Naive B cell (primary cell): ENCODE measurements around the gene SPSB3. TPM values are rescaled to one million over a fixed set of nuclear protein-coding genes. Genes with fewer than 3 reads are reported as not detected.

Experiments
- ATAC-seq, 2 donors: fragments of 150-1000 bp; cut with Tn5 transposase; 2 replicates each; pipeline ENCODE4 v1.10.0; 2021; ENCODE audit warnings: low read depth in 2 of 2, mild to moderate bottlenecking in 2 of 2, moderate library complexity in 2 of 2
- DNase-seq: peaks from one replicate; pipeline ENCODE4 v3.0.0; 2022
- H3K27ac Mint-ChIP-seq, 6 donors: one replicate each; pipeline ENCODE4 v1.8.0; 2020 to 2022; ENCODE audit warnings: mild to moderate bottlenecking in 6 of 6, mixed read lengths in 6 of 6, moderate library complexity in 5 of 6, inconsistent platforms in 2 of 6
- H3K27me3 Mint-ChIP-seq, 3 donors: one replicate each; pipeline ENCODE4 v1.8.0; 2021 to 2022; ENCODE audit warnings: mixed read lengths in 3 of 3, mild to moderate bottlenecking in 1 of 3
- H3K36me3 Mint-ChIP-seq, 2 donors: one replicate each; pipeline ENCODE4 v1.8.0; 2020 to 2022; ENCODE audit warnings: mixed read lengths in 2 of 2, inconsistent platforms in 1 of 2, mild to moderate bottlenecking in 1 of 2
- H3K4me1 Mint-ChIP-seq, 3 donors: one replicate each; pipeline ENCODE4 v1.8.0; 2020 to 2022; ENCODE audit warnings: mixed read lengths in 3 of 3, inconsistent platforms in 1 of 3, mild to moderate bottlenecking in 1 of 3, moderate library complexity in 1 of 3
- H3K4me3 Mint-ChIP-seq, 8 donors: one replicate each; pipeline ENCODE4 v1.8.0; 2020 to 2022; ENCODE audit warnings: mild to moderate bottlenecking in 8 of 8, mixed read lengths in 8 of 8, moderate library complexity in 8 of 8, inconsistent platforms in 2 of 8
- H3K9me3 Mint-ChIP-seq, 7 donors: one replicate each; pipeline ENCODE4 v1.8.0; 2020 to 2022; ENCODE audit warnings: mixed read lengths in 7 of 7, mild to moderate bottlenecking in 5 of 7, inconsistent platforms in 2 of 7, moderate library complexity in 1 of 7
- polyA plus RNA-seq, 6 donors: library from polyadenylated mRNA; unstranded; fragments of 300-500 nt; fragmentation: Illumina TruSeq; gene quantifications; one replicate each; pipeline ENCODE4 v1.2.3, GENCODE V29; 2021; ENCODE audit warnings: low read depth in 6 of 6

SPSB3 gene
- polyA plus RNA-seq, 6 donors from 2014 or later: 30.2 to 54.1 (median 36.2) TPM

DNA sequence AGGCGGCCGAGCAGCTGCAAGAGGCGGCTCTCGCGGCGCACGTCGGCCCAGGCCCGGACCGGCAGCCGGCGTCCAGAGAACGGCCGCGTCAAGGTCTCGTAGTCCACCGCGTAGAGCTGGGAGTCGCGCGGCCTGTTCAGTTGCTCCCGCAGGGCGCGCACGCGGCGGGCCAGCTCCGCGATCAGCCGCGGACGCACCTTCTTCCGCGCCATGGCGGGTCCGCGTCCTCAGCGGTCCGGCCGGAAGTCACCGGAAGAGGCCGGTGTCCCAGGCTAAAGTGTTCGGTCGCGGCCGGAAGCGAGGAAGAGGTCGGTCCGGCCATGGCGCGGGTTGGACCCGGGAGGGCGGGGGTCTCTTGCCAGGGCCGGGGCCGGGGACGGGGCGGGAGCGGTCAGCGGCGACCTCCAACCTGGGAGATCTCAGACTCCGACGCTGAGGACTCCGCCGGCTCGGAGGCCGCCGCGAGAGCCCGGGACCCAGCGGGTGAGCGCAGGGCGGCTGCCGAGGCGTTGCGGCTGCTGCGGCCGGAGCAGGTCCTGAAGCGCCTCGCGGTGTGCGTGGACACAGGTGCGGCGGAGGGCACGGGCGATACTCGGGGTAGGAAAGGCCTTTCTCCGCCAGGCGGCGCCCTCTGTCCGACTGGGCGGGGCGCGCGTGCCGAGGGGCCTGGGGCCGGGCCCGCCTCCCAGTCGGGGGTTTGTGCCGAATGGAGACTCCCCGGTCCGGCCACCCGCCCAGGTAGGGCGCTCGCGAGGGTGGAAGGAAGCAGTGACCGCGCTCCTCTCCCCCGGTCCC lies 9.3 kb downstream of the SPSB3 start, which contains the start of gene MRPS34:
MRPS34 (minus strand) TSS at position 227 of the 795 bp plus-strand sequence; CDS start at position 212, 15 bp downstream.
- Mint-ChIP-seq H3K27ac (peak within 1 kb of the TSS; percentile 80 to 98 (median 92)), H3K9me3 (no peaks in the 10 kb centered on the region), H3K27me3 (no peaks in the 10 kb centered on the region), H3K4me3 (peak within 1 kb of the TSS; percentile 92 to 97 (median 94)), H3K36me3 (no peaks in the 10 kb centered on the region), H3K4me1 (peaks cover 21 to 22% (median 21%) of the 10 kb centered on the region in 3 donors)
- DNase-seq (peak; percentile 74), ATAC-seq (peak; percentile 62 to 66)

DNA sequence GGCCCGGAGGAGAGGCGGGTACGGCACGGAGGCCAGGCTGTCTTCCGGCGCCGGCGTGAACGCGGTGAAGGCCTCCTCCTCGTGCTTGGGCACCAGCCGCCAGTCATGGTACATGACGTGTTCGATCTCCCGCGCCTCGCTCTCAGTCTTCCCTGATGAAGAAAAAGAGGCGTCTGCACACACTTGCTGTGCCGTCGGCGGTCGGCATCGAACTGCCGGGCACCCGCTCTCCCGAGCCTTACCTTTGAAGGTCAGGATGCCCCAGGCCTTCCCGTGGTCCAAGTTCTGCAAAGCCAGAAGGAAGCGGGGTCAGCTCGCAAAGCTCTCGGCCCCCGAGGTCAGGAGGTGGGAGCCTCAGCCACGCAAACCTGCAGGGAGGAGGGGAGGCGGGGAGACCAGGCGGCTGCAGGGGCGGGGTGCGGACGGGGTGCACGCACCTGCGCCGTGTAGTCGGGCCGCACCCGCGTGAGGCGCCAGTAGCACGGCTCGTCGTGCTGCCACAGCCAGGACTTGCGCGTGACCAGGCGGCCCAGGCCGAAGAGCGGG lies 9.9 kb downstream of the SPSB3 start, which contains the start of gene EME2:
EME2 (plus strand) TSS at position 449 of the 546 bp plus-strand sequence. CDS start 418 bp downstream, outside the sequence.
- Mint-ChIP-seq H3K27me3 (no peaks in the 10 kb centered on the region), H3K9me3 (no peaks in the 10 kb centered on the region), H3K4me1 (peaks cover 21 to 22% (median 21%) of the 10 kb centered on the region in 3 donors), H3K27ac (peak within 1 kb of the TSS; percentile 80 to 98 (median 92)), H3K4me3 (peak within 1 kb of the TSS; percentile 92 to 97 (median 94)), H3K36me3 (no peaks in the 10 kb centered on the region)
- DNase-seq (peak; percentile 10), ATAC-seq (peak; percentile 6 to 21)

DNA sequence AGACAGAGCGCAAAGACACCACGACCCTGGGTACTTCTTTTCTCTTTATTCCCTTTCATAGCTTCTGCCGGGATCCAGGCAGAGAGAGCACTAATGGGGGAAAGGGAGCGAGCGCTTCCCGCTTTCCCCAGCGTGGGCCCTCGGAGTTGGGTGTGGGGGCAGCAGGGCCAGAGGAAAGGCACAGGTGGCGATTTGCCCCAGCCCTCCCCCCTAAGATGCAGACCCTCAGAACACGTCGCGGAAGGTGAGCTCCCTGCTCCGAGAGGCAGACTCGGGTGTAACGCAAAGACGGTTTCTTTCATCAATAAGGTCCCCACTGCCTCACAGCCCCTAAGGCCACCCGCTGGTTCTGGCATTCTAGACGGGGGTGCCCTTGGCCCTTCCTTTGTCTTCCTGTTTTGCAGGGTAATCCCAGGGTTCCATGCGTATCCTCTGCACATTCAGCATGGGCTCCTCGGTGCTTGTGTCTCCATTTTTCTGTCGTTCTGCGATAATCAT lies 10.5 kb downstream of the SPSB3 start:
- H3K9me3 Mint-ChIP-seq: no peaks in the 10 kb centered on the region
- peak overlapping the region; percentile 60 to 98 (median 92) for H3K27ac Mint-ChIP-seq
- no peaks in the 10 kb centered on the region for H3K36me3 Mint-ChIP-seq
- H3K4me1 Mint-ChIP-seq: peaks cover 21 to 22% (median 21%) of the 10 kb centered on the region in 3 donors
- no peak for DNase-seq
- peak overlapping the region; percentile 92 to 97 (median 94) for H3K4me3 Mint-ChIP-seq
- ATAC-seq: no peak
- no peaks in the 10 kb centered on the region for H3K27me3 Mint-ChIP-seq

DNA sequence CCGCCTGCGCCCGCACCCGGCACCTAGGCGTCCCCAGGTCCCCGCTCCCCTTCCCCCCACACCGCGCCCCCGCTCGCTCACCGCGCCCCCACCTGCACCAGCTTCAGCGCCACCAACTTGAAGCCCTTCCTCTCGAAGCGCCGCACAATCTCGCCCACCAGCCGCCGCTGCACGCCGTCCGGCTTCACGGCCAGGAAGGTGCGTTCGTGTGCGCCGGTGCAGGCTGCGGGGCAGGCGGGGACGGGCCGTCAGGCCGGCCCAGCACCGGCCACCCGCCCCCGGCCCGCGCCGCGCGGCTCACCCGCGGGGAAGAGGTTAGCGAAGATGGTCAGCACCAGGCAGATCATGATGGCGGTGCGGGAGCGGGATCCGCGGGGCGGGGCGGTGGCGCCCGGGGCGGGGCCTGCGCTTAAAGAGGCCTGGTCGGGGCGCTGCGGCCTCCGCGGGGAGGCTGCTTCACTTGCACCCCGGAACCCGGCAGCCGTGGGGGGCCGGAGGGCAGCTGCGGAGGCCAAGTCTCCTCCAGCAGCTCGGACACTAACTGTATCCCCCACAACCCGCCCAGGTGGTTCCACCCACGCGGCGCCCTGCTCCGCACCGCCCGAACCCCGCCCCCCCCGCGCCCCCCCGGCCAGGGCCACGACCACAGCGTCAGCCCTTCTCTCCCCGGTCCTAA lies 11.0 kb downstream of the SPSB3 start, which contains the start of gene NME3:
NME3 (minus strand) TSS at position 356 of the 676 bp plus-strand sequence; CDS start at position 347, 9 bp downstream.
- ATAC-seq (peak; percentile 45), DNase-seq (peak; percentile 65)
- no peaks in the 10 kb centered on the region for H3K27me3 Mint-ChIP-seq
- peak within 1 kb of the TSS; percentile 60 to 98 (median 92) for H3K27ac Mint-ChIP-seq
- no peaks in the 10 kb centered on the region for H3K36me3 Mint-ChIP-seq
- no peaks in the 10 kb centered on the region for H3K9me3 Mint-ChIP-seq
- H3K4me3 Mint-ChIP-seq: peak within 1 kb of the TSS; percentile 92 to 97 (median 94)
- peaks cover 21 to 22% (median 21%) of the 10 kb centered on the region in 3 donors for H3K4me1 Mint-ChIP-seq

DNA sequence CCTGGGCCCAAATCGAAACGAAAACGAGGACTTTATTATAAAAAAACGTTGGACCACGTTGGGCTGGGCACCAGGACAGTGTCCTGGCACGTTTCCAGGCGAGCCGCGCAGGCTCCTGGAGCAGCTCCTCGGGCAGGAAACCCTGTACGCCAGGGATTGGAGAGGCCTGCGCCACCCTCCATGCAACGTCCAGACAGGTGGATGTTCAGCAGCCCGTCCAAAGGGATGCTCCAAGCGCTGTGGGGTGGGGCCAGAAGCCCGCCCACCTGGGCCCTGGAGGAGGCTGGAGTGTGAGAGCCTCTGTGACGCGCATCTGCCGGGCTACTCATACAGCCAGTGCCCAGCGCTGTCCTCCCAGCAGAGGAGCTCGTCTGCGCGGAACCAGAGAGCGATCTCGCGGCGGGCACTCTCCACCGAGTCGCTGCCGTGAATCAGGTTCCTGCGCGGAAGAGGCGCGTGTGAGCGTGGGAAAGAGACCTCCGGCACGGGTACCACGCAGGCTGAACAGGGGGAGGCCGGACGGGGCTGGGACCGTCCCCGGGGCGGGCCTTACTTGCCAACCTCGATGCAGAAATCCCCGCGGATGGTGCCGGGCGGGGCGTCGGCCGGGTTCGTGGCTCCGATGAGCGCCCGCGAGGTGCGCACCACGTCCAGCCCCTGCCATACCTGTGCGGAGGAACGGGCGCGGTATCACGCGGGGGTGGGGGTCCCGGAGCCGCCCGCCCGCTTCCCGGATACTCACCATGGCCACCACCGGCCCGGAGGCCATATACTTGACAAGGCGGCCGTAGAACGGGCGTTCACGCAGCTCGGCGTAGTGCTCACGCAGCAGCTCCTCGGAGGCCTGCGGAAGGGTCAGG lies 11.8 kb downstream of the SPSB3 start:
- H3K27me3 Mint-ChIP-seq: no peaks in the 10 kb centered on the region
- H3K4me3 Mint-ChIP-seq: peak overlapping the region; percentile 57 to 97 (median 83)
- ATAC-seq (peak; percentile 43 to 54), DNase-seq (peak; percentile 47)
- H3K4me1 Mint-ChIP-seq: peaks cover 21 to 22% (median 21%) of the 10 kb centered on the region in 3 donors
- H3K27ac Mint-ChIP-seq: peak overlapping the region in 5 of 6 donors; percentile 19 to 91 (median 66)
- H3K9me3 Mint-ChIP-seq: no peaks in the 10 kb centered on the region
- H3K36me3 Mint-ChIP-seq: no peaks in the 10 kb centered on the region

DNA sequence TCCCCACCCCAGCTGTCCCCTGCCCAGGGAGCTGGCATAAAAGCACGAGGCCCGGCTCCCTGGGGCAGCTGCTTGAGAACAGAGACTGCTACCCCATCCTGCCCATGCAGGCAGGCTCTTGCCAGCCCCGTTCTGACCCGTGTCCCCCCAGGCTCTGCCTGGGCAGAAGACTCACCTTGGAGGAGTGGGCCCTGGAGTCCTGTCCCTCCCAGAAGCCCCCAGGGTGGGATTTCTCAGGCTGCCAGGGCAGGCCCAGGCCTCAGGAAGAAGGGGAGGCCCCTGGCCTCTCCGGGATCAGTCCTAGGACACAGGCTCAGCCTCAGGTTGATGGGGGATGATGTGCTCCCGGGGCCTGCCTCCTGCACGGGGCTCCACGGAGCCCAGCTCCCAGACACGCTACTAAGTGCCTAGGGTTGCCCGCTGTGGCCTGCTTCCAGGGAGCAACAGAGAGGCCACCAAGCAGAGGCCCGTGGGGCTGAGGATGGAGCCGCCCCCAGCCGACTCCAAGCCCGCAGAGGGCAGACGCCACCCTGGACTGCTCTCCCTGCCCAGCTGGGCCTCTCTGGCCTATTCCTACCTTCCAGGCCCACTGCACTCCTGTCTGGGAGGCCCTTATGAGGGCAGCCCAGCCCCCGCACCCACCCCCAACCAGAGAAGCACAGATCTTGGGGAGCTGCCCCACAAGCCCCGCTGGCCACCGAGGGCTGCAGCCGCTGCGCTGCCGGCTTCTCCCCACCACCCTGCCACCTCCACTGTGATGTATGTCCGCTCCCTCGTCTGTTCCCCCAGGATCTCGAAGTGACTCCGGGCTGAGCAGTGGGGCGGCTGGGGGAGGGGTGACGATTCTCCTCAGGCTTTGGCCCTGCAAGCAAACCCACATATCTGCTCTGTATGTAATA lies 12.7 kb downstream of the SPSB3 start:
- DNase-seq: no peak
- H3K9me3 Mint-ChIP-seq: no peaks in the 10 kb centered on the region
- H3K4me3 Mint-ChIP-seq: peak overlapping the region; percentile 12 to 97 (median 83)
- H3K27ac Mint-ChIP-seq: peak overlapping the region in 3 of 6 donors; percentile 66 to 91 (median 80)
- H3K4me1 Mint-ChIP-seq: peaks cover 17 to 22% (median 21%) of the 10 kb centered on the region in 3 donors
- no peaks in the 10 kb centered on the region for H3K36me3 Mint-ChIP-seq
- H3K27me3 Mint-ChIP-seq: no peaks in the 10 kb centered on the region
- no peak for ATAC-seq

DNA sequence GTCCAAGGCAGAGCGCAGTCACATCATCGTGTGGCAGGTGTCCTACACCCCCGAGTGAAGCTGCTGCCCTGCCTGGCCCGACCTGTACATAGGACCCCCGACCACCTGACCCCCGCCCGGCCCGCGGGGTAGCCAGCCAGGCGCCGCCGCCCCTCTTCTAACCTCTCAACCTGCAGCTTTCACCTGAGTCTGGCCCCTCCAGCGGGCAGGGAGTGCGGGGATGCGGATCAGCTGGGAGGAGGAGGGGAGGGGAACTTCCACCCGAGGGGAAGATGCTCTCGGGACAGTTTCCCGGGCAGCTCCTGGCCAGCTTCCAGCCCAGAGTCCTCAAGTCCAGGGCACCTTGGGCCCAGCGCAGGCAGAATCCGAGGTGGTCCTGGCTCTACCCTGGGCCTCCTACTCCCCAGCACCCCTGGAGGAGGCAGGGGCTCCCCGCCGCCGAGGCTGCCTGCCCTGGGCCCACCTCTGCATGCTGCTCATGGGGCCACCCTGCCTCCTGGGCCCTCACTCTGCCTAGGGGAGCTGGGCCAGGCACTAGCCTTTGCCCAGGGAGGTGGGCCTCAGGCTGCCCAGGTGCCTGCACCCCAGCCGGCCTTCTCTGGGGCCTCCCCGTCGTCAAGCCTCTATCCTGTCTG lies 13.5 kb downstream of the SPSB3 start:
- Mint-ChIP-seq H3K4me3 (peak overlapping the region in 4 of 8 donors; percentile 12 to 92 (median 45)), H3K27ac (peak overlapping the region in 1 of 6 donors; percentile 91), H3K9me3 (no peaks in the 10 kb centered on the region), H3K27me3 (no peaks in the 10 kb centered on the region), H3K36me3 (no peaks in the 10 kb centered on the region), H3K4me1 (peaks cover 16 to 20% (median 18%) of the 10 kb centered on the region in 3 donors)
- DNase-seq: no peak
- ATAC-seq: no peak

DNA sequence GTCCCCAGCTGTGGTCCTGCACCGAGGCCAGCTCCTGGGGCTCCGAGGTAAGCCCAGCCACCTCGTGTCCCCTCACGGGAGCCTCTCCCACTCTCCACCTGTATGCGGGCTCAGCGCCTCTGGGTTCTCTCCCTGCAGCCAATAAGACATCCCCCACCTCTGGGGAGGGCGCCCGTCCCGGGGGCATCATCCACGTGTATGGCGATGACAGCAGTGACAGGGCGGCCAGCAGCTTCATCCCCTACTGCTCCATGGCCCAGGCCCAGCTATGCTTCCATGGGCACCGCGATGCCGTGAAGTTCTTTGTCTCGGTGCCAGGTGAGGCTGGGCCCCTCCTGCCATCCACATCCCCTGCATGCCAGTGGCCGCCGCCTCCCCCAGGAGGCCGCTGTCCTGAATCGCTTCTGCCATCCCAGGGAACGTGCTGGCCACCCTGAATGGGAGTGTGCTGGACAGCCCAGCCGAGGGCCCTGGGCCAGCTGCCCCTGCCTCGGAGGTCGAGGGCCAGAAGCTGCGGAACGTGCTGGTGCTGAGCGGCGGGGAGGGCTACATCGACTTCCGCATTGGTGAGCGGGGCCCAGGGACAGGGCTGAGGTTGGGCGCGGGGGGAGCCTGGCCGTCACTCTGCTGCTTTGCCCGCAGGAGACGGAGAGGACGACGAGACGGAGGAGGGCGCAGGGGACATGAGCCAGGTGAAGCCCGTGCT lies 14.2 kb downstream of the SPSB3 start:
- no peak overlapping the region for H3K4me3 Mint-ChIP-seq
- ATAC-seq (no peak), DNase-seq (no peak)
- H3K36me3 Mint-ChIP-seq: no peaks in the 10 kb centered on the region
- peaks cover 14 to 18% (median 16%) of the 10 kb centered on the region in 3 donors for H3K4me1 Mint-ChIP-seq
- peak overlapping the region in 2 of 6 donors; percentile 87 to 91 for H3K27ac Mint-ChIP-seq
- H3K9me3 Mint-ChIP-seq: no peaks in the 10 kb centered on the region
- no peaks in the 10 kb centered on the region for H3K27me3 Mint-ChIP-seq

DNA sequence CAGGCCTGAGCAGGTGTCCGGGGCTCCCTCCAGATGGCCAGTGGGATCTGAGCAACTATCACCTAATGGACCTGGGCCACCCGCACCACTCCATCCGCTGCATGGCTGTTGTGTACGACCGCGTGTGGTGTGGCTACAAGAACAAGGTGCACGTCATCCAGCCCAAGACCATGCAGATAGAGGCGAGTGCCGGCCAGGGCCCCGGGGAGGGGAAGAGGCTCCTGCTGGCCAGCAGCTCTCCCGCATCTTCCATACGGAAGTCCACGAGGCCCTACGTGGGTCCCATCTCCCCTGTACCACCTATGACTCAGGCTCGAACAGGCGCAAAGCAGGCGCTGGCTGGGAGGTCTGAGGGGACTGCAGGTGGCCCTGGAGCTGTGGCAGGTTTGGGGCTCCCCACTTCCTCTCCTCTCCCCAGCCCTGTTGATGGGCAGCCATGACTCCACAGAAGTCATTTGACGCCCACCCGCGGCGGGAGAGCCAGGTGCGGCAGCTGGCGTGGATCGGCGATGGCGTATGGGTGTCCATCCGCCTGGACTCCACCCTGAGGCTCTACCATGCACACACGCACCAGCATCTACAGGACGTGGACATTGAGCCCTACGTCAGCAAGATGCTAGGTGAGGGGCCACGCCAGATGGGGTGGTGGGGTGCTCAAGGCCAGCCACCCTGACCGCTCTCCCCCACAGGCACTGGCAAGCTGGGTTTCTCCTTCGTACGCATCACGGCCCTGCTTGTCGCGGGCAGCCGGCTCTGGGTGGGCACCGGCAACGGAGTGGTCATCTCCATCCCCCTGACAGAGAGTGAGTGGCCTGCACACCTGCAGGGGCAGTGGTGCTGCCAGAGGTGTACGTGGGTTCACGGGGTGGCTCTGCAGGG lies 15.0 kb downstream of the SPSB3 start:
- no peaks in the 10 kb centered on the region for H3K36me3 Mint-ChIP-seq
- peaks cover 12 to 18% (median 14%) of the 10 kb centered on the region in 3 donors for H3K4me1 Mint-ChIP-seq
- ATAC-seq (no peak), DNase-seq (no peak)
- peak overlapping the region in 1 of 6 donors; percentile 91 for H3K27ac Mint-ChIP-seq
- no peaks in the 10 kb centered on the region for H3K9me3 Mint-ChIP-seq
- H3K27me3 Mint-ChIP-seq: no peaks in the 10 kb centered on the region
- H3K4me3 Mint-ChIP-seq: peak overlapping the region in 1 of 8 donors; percentile 43

DNA sequence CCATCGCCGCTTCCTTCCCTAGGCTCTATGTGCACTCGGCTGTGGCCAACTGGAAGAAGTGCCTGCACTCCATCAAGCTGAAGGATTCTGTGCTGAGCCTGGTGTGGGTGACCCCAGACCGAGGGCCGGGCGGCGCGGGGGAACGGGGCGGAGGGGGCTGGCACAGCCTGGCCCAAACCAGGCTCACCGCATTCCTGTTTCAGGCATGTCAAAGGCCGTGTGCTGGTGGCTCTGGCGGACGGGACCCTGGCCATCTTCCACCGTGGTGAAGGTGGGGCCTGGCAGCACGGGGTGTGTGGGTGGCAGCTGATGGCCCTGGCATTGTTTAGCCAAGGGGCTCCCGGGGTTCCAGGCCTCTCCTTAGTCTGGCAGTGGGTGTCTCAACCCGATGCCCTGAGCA lies 15.7 kb downstream of the SPSB3 start:
- no peaks in the 10 kb centered on the region for H3K36me3 Mint-ChIP-seq
- no peaks in the 10 kb centered on the region for H3K9me3 Mint-ChIP-seq
- ATAC-seq (no peak), DNase-seq (no peak)
- H3K4me1 Mint-ChIP-seq: peaks cover 6 to 11% (median 8%) of the 10 kb centered on the region in 3 donors
- no peaks in the 10 kb centered on the region for H3K27me3 Mint-ChIP-seq
- no peak overlapping the region for H3K4me3 Mint-ChIP-seq
- no peak overlapping the region for H3K27ac Mint-ChIP-seq
